GM19395 (cell line): ENCODE measurements around the gene MYO1B.

Experiments used
- ATAC-seq: cut with Tn5 transposase; IDR thresholded peaks from one replicate; pipeline ENCODE4 v1.9.1; 2021; ENCODE audit warnings: mild to moderate bottlenecking, moderate library complexity; ENCODE audit not compliant: unreplicated experiment

MYO1B gene

DNA sequence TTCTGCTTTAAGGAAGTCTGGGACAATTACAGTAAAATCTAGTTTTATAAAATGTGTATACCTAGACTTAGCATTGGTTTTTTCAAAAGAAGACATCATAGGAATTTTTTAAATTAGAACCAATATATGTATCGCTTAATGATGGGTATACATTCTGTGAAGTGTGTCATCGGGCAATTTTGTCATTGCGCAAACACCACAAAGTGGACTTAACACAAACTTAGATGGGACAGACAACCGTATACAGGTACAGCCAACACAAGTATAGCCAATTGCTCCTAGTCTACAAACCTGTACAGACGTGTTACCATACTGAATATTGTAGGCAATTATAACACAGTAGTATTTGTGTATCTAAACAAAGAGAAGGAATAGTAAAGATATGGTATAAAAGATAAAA is 12.7 kb downstream of the MYO1B start:
- no peak for ATAC-seq

GRCh38 chr2:191258996-191259395 is 13.8 kb downstream of the MYO1B start:
- no peak for ATAC-seq

DNA sequence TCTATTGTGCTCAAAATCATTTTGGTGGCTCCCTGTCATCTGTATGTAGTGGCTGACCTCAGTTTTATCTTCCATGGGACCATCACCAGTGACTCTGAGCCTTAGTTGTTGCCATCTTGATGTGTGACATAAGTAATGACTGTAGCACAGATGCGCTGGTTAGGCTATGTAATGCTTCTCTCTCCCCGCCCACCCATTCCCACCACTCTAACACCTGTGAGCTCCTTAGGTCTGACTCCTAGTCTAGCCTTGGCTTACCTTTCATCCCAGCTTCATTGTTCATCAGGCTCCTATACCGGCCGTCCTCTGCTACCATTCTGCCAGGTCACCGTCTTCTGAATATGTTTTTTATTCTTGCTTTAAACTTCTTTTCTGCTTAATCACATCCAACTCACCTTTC is 17.2 kb downstream of the MYO1B start:
- no peak for ATAC-seq

DNA sequence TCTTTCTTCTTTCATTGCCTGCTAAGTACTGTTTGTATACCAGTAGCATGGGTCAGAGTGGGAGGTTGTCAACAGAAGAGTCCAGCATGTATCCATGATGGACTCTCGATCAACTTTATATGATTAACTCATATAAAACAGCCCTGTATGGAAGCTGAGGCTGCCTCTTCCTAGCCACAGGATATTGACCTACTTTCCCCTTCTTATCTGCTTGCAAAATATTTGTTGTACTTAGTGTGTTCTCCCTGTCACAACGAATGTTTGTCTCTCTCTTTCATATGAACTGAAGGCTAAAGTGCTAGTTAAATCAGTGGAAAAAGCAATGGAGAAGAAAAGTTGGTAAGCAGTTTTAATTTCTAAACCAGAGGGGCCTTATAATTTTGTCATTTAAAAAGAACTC is 17.8 kb downstream of the MYO1B start:
- no peak for ATAC-seq

- ATAC-seq = no peak
Measured at GRCh38 chr2:191264647-191265081, 19.5 kb downstream of the MYO1B start.

DNA sequence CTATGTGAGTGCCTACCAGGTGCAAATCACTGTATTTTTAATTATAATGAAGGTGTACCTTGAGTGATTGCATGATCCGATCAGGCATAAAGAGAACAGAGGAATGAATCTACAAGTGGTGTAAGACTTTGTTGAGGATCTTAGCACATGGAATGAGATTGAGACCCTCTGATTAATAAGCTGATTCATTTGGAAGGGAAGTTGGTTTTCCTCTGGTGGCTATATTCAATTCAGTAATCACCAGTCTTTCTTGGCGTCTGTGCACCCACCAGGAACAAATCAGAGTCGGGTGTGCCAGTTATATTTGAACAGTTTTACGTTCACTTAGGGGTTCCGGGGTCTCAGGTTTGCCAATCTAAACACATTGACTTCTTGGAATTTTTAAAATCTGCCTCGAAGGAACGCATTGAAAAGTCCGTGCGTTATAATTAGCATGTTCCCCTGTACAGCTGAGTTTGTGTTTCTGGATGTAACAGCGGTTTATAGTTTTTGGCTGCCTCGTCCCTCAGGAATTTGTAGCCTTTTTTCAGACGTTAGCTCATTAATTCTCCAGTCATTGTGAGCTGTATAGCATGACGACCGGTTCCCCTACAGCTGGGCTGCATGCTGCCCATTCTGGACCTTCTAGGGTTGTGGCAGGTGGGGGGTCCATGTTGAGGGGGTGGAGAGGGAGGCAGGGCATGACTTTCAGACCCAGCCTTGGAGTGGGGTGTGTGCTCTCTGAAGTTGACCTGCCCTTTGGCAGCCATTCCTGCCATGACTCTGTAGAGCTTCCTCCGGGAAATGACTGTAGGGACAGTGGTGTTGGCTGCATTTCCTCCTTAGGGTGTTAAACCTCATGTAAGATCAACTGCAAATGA is 20.3 kb downstream of the MYO1B start:
- no peak for ATAC-seq

- no peak for ATAC-seq
Measured at GRCh38 chr2:191266201-191266600, 21.0 kb downstream of the MYO1B start.

GRCh38 chr2:191268596-191268995 is 23.4 kb downstream of the MYO1B start:
- ATAC-seq = no peak

GRCh38 chr2:191270306-191271161 is 25.3 kb downstream of the MYO1B start:
- ATAC-seq = no peak

- ATAC-seq = no peak
Measured at GRCh38 chr2:191272064-191272463, 26.9 kb downstream of the MYO1B start.

- peak; percentile 47 for ATAC-seq
Measured at GRCh38 chr2:191274413-191274815, 29.2 kb downstream of the MYO1B start.

- ATAC-seq = no peak
Measured at GRCh38 chr2:191276792-191277465, 31.7 kb downstream of the MYO1B start.

GRCh38 chr2:191280290-191280689 is 35.1 kb downstream of the MYO1B start:
- no peak for ATAC-seq

DNA sequence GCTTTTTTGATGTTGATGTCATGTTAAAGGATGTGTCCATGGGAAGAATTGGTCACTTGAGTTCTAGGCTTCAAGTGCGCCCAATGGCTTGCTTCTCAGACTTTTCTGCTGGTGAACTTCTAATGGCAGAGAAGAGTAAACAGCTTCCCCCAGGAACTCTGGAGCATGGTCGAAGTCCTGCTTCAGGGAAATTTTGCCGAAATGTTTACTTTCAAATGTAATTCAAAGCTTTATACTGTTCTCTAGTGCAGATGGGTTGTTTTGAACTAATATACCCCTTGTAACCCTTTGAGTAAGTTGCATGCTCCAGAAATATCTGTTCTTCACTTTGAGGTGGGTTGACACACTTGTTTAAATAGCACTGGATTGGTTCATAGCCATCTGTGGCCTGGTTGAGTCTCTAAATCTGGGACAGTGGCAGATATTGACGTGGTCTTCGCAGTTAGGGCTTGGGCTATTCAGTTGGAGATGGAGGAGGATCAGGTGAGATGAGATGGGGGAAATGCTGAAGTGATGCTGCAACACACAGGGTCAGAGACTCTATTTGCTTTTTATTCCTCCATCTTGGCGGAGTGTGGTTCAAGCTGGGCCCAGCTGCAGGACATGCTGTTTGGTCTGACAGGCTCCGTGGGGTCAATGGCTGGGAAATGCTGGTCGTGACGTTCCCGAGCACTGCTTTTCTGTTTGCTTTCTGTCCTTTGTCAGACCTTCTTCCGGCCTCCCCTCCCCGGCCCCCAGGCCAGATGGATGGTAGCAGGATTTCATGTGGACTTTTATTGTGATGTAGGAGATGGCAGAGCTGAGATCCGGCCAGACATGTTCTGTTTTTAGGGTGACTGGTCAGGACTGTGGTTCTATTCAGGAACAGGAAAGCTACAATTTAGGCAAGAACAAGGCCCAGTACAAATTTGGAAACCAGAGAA is 35.9 kb downstream of the MYO1B start:
- no peak for ATAC-seq

- ATAC-seq = no peak
Measured at GRCh38 chr2:191285252-191285651, 40.0 kb downstream of the MYO1B start.

GRCh38 chr2:191287820-191288219 is 42.6 kb downstream of the MYO1B start:
- no peak for ATAC-seq

DNA sequence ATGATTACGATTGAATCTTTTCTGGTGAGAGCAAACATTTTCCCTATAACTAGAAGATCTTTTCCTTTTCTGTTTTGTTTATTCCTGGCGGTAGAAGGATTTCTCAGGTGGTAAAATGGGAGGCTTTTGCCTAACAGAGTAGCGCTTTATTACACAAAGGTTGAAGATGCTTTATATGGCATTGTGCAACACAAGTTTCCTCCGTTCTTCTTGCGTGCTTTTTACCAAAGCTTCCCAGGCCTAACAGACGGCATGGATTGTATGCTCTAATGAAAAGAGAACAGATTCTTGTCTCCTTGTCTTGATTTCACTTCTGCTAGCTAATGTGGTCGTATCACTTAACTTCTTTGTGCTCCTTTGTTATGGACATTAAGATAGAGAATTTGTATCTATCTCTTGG is 43.8 kb downstream of the MYO1B start:
- ATAC-seq = no peak

- no peak for ATAC-seq
Measured at GRCh38 chr2:191291471-191291870, 46.3 kb downstream of the MYO1B start.

DNA sequence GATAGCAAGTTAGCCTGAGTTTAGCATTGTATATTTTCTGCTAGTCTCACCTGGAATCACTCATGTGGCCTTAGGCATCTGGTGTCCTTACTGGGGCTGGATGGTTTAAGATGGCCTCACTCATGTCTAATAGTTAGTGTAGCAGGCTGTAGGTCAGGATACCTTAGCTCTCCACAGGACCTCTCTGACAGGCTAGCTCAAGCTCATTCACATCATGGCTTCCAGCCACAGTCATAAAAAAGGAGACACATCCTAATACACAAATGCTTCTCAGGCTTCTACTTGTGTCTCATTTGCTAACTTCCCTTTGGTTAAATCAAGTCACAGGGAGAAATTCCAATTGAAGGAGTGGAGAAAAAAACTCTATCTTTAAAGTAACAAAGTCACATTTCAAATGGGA is 47.7 kb downstream of the MYO1B start:
- ATAC-seq = no peak

GRCh38 chr2:191295088-191295487 is 49.9 kb downstream of the MYO1B start:
- ATAC-seq = no peak
